A673 (cell line): ENCODE results near the gene MINDY2. TPM values are rescaled to one million over a fixed set of nuclear protein-coding genes. Genes with fewer than 3 reads are reported as not detected.
A peak's percentile ranks its signal among the peaks of the same experiment; 100 is the strongest.
"Not testable (repeated sequence)": the region's sequence is repeated elsewhere in the genome, so short reads cannot be mapped to it uniquely, and the experiment has no call there.

Experiments used
- BruUV-seq: library from RNA; stranded (reverse); fragments of 400-500 nt; replicated peaks from 2 replicates; lab custom pipeline; 2021; lab: Mats Ljungman, UMichigan
- CTCF ChIA-PET: fragments of 300-600 bp; sonication (Branson Sonifier 250); formaldehyde crosslinking; loops from one replicate; lab custom pipeline; 2022; ENCODE audit warnings: antibody characterized with exemption; lab: Charles Lee
- POLR2A ChIA-PET: fragments of 300-600 bp; sonication (Branson Sonifier 250); formaldehyde crosslinking; loops from one replicate; lab custom pipeline; 2022; ENCODE audit warnings: antibody characterized with exemption; ENCODE audit not compliant: low non-redundant PET; lab: Charles Lee
- DNase-seq: peaks from one replicate; pipeline ENCODE4 v3.0.0-alpha.2; 2015; ENCODE audit warnings: low spot score
- H3K27ac ChIP-seq: fragments of 200-600 bp; sonication (generic); 2 replicates; pipeline ENCODE4 v1.5.1; 2016; ENCODE audit warnings: mixed run types, low read depth, mild to moderate bottlenecking, mixed read lengths, antibody characterized with exemption, low read length; ENCODE audit not compliant: poor library complexity, severe bottlenecking
- H3K27me3 ChIP-seq: fragments of 200-600 bp; sonication (generic); replicated peaks from 2 replicates; pipeline ENCODE4 v1.6.1; 2017; ENCODE audit warnings: mixed run types, low read depth, mild to moderate bottlenecking, mixed read lengths, antibody characterized with exemption, low read length; ENCODE audit not compliant: insufficient read depth, poor library complexity
- H3K36me3 ChIP-seq: fragments of 200-600 bp; sonication (generic); 2 replicates; pipeline ENCODE4 v1.6.1; 2016; ENCODE audit warnings: mixed run types, mild to moderate bottlenecking, mixed read lengths, antibody characterized with exemption, low read length; ENCODE audit not compliant: insufficient read depth, poor library complexity, severe bottlenecking
- H3K4me1 ChIP-seq: fragments of 200-600 bp; sonication (generic); 2 replicates; pipeline ENCODE4 v1.6.1; 2017; ENCODE audit warnings: mixed run types, mild to moderate bottlenecking, mixed read lengths, antibody characterized with exemption, low read length; ENCODE audit not compliant: insufficient read depth, poor library complexity, severe bottlenecking
- H3K4me3 ChIP-seq: fragments of 200-600 bp; sonication (generic); 2 replicates; pipeline ENCODE4 v1.5.1; 2016; ENCODE audit warnings: low read depth, mixed run types, mild to moderate bottlenecking, mixed read lengths, low read length; ENCODE audit not compliant: poor library complexity, severe bottlenecking
- H3K9me3 ChIP-seq: fragments of 200-600 bp; sonication (generic); 2 replicates; pipeline ENCODE4 v1.6.1; 2016; ENCODE audit warnings: mixed run types, low read depth, mild to moderate bottlenecking, mixed read lengths, antibody characterized with exemption, low read length; ENCODE audit not compliant: poor library complexity, severe bottlenecking
- EZH2 ChIP-seq: fragments of 200-600 bp; sonication (generic); IDR thresholded peaks from 2 replicates; pipeline ENCODE4 v1.6.1; 2017; ENCODE audit warnings: borderline replicate concordance, low read depth, mild to moderate bottlenecking, mixed read lengths, antibody characterized with exemption, low read length; ENCODE audit not compliant: poor library complexity, severe bottlenecking
- intact Hi-C: fragments of 100-400 bp; cut with micrococcal nuclease; formaldehyde crosslinking; loops from one replicate; pipeline ENCODE4 v1.10.0; 2022; ENCODE audit not compliant: unreplicated experiment
- total RNA-seq: library from RNA; stranded (reverse); gene quantifications from 2 replicates; pipeline ENCODE4 v1.2.3, GENCODE V29; 2021
- TF ChIP-seq, protein P1 (sequence below): fragments of 300-800, 200-600 bp; sonication (generic); conservative IDR thresholded peaks from 2 replicates; pipeline ENCODE4 v1.5.1; 2017; ENCODE audit warnings: low read depth, mild to moderate bottlenecking, antibody characterized with exemption, low read length, moderate library complexity, mixed read lengths

Gene MINDY2
- total RNA-seq, 1 experiment from 2014 or later = 14.1 TPM

DNA sequence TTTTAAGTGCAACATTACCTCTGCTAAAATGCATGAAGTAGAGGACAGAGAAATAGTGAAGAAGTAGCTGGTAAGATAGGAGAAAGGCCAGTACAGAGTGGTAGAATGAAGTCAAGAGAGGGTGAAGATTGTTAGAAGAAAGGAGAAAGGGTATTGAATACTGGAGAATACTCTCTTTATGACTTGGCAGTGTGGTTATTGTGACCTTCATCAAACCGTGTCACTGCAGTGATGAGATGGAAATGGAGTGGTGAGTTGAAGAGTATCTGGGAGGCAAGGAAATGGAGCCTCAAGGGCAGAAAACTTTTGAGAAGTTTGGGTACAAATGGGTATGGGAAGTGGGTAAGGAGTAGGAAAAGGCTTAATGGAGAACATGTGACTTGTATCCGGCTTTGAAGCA is 24.7 kb downstream of the MINDY2 start:
- H3K4me1 ChIP-seq = peaks cover 12% of the 10 kb centered on the region
- TF ChIP-seq, protein P1, sequence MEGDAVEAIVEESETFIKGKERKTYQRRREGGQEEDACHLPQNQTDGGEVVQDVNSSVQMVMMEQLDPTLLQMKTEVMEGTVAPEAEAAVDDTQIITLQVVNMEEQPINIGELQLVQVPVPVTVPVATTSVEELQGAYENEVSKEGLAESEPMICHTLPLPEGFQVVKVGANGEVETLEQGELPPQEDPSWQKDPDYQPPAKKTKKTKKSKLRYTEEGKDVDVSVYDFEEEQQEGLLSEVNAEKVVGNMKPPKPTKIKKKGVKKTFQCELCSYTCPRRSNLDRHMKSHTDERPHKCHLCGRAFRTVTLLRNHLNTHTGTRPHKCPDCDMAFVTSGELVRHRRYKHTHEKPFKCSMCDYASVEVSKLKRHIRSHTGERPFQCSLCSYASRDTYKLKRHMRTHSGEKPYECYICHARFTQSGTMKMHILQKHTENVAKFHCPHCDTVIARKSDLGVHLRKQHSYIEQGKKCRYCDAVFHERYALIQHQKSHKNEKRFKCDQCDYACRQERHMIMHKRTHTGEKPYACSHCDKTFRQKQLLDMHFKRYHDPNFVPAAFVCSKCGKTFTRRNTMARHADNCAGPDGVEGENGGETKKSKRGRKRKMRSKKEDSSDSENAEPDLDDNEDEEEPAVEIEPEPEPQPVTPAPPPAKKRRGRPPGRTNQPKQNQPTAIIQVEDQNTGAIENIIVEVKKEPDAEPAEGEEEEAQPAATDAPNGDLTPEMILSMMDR = no peak
- no peak for TF ChIP-seq EZH2
- ChIA-PET POLR2A (no interaction called here), CTCF (no interaction called here)
- H3K4me3 ChIP-seq = no peak overlapping the region
- H3K27ac ChIP-seq = peak overlapping the region; percentile 33
- H3K36me3 ChIP-seq = no peaks in the 10 kb centered on the region
- no peaks in the 10 kb centered on the region for H3K9me3 ChIP-seq
- no peak for DNase-seq
- intact Hi-C loops = no loop called here
- no peaks in the 10 kb centered on the region for H3K27me3 ChIP-seq
- no TSS peak for BruUV-seq

DNA sequence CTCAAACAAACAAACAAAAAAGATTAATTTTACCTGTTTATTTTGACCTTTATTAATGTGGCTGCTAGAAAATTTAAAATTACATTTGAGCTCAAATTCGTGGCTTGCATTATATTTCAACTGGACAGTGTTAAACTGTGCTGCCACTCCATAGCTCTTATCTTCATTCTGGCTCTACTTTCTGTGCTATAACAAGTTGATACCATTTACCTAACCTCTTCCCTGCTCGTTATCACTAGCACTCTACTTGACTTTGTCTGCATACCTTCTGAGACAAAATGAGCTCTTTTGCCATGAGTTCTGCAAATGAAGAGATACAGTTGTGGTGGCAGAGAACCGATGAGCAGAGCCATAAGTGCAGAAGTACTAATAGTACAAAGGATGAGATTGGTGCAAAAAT is 26.4 kb downstream of the MINDY2 start:
- ChIA-PET POLR2A (no interaction called here), CTCF (no interaction called here)
- Histone ChIP-seq H3K27ac (no peak overlapping the region), H3K4me3 (no peak overlapping the region), H3K4me1 (peaks cover 12% of the 10 kb centered on the region), H3K36me3 (no peaks in the 10 kb centered on the region), H3K27me3 (no peaks in the 10 kb centered on the region), H3K9me3 (no peaks in the 10 kb centered on the region)
- BruUV-seq = no TSS peak
- no peak for DNase-seq
- intact Hi-C loops = no loop called here
- no peak for TF ChIP-seq EZH2
- TF ChIP-seq, protein P1 = no peak

DNA sequence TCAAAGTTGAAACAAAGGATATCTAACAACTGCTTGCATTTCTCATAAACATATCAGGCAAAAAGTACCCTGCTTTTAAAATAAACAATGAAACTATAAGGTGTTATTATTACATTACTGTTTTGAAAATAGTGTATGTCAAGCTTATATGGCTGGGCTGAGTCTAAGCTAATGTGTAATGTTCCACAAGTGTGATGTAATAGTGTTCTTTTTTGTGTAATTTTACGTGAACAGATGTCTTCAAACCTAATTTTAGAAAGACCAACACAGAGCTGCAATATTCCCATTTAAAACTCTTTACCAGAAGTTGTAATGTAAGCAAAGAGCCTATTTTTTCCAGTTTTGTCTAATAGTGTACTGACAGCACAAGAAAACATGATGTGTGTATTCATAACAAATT is 34.0 kb downstream of the MINDY2 start:
- peak overlapping the region; percentile 8 for H3K27ac ChIP-seq
- BruUV-seq = no TSS peak
- intact Hi-C loops = no loop called here
- no peaks in the 10 kb centered on the region for H3K36me3 ChIP-seq
- no peak for DNase-seq
- H3K4me1 ChIP-seq = no peaks in the 10 kb centered on the region
- H3K4me3 ChIP-seq = no peak overlapping the region
- ChIA-PET CTCF (no interaction called here), POLR2A (interaction anchor here (0.6 kb wide), 1 partner anchor 144 kb away, joined by 3 read pairs; no protein-coding TSS in a partner anchor)
- no peaks in the 10 kb centered on the region for H3K27me3 ChIP-seq
- no peak for TF ChIP-seq EZH2
- TF ChIP-seq, protein P1 = no peak
- H3K9me3 ChIP-seq = no peaks in the 10 kb centered on the region

DNA sequence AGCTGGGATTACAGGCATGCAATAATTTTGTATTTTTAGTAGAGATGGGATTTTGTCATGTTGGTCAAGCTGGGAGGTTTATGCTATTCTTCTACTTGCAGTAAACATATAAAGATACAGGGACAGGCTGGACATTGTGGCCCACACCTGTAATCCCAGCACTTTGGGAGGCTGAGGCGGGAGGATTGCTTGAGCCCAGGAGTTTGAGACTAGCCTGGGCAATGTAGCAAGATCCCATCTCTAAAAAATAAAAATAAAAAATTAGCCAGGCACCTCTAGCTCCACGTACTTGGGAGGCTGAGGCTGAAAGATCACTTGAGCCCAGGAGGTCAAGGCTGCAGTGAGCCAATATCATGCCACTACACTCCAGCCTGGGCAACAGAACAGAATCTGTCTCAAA is 52.2 kb downstream of the MINDY2 start:
- H3K27me3 ChIP-seq, BruUV-seq, H3K9me3 ChIP-seq, H3K4me1 ChIP-seq, H3K36me3 ChIP-seq, H3K4me3 ChIP-seq, DNase-seq, H3K27ac ChIP-seq, intact Hi-C loops, CTCF ChIA-PET, POLR2A ChIA-PET: not testable (repeated sequence)
